GM18907 (cell line): Measurements from ENCODE around the gene TANC2.
A peak's percentile ranks its signal among the peaks of the same experiment; 100 is the strongest.
"Not testable (repeated sequence)": the region's sequence is repeated elsewhere in the genome, so short reads cannot be mapped to it uniquely, and the experiment has no call there.

Source experiments
- ATAC-seq: cut with Tn5 transposase; IDR thresholded peaks from one replicate; pipeline ENCODE4 v1.9.1; 2021; ENCODE audit warnings: mild to moderate bottlenecking, moderate library complexity; ENCODE audit not compliant: unreplicated experiment

The TANC2 gene

GRCh38 chr17:62963296-62963695 is 2.7 kb upstream of the TANC2 start:
- no peak for ATAC-seq

DNA sequence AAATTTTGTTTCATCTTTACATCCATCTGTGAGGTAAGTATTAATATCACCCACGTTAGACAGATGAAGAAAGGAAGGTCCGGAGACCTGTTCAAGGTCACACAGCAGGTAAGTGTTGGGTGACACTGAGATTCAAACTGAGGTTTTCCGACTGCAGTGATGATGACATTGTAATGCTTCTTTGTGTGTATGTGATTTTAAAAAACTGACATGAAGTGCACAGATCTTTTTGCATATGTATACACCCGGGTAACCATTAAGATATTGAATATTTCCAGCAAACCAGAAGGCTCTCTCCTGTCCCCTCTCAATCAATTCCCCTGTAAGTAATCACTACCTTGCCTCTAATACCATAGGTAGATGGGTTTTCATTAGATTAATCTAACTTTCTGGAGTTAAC is 1.5 kb upstream of the TANC2 start:
- ATAC-seq: no peak

- peak; percentile 11 for ATAC-seq
Measured at GRCh38 chr17:62965174-62965685, 805 bp upstream of the TANC2 start.

DNA sequence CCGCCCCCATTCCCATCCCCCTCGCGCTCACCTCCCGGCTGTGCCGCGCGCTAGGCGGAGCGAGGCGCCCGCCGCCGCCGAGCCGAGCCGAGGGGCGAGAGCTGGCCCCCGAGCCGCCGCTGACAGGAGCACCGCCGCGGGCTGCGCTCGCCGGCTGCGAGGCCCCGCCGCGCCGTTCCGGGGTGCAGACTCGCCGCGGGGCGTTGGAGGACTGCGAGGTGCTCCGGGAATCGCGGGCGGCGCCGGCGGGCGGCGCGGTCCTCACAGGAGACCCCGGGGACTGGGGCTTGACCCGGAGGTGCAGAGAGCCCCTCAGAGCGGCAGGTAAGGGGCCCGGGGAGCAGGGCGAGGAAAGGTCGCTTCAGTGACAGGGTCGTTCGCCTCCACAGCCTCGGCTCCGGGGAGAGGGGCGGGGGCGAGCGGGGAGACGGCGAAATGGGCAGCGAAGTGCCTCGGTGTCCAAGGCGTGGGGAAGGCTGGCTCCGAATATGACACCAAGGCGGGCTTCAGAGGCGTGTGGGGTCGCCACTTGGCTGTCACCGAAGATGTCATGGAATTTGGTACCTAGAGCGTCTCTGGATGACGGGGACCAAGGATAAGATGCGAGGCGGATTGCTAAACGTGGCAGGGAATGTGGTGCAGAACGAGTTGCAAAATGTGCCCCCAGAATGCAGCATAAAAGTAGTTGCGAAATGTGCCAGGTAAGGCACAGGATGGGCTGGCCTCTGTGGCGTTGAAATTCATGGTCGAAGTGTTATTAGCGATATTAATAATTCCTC is 580 bp downstream of the TANC2 start:
- peak; percentile 38 for ATAC-seq

DNA sequence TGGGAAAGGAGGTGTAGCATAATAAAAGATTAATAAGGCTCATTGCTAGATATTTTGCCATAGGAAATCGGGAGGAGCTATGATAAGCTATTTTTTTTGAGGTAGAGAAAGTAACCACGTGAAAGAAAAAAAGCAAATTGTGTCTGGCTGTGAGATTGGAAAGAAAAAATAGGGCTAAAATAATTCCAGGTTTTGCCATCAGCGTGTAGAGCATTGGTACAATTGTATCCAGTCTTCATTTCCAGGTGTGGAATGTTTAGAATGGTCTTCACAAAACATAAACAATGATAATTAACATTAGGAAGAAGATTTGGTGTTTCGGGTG is 1.1 kb downstream of the TANC2 start:
- no peak for ATAC-seq

DNA sequence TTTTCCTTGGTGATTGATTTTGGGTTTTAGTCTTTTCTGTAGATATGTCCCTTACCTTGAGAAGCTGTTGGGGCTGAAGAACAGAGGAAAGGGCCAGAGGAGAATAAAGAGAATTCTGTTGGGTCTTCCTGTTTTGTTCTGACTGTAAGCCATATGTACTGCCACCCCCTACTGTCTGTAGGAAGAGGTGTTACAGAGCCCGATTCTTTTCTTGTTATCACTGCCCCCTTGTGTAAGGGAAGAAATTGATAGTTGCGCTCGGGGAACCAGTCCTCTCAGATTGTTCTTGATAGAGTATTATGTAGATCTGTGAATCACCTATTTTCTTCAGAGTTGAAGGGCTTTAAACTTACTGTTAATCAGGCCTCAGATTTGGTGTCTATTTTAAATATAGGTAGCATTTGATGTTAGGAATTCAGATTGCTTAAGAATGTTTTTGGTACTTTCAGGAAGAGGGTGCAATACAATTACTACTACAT is 2.4 kb downstream of the TANC2 start:
- peak; percentile 80 for ATAC-seq

DNA sequence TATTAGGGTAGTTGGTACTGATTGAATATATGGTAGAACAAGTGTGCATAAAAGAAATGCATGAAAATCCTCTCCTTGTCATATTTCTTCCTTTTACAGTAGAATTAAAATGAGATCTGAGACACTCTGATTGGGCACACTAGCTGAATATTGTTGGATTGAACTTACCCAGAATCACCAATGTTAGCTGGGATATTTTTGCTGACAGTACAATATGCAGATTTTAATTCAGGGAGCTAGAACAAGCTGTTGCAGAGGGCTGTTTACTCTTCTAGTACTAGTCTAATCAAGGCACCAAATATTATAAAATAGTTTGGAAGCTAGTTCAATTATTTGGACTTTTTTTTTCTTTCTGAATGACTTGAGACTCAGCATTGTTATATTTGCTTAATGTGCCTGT is 4.6 kb downstream of the TANC2 start:
- no peak for ATAC-seq

DNA sequence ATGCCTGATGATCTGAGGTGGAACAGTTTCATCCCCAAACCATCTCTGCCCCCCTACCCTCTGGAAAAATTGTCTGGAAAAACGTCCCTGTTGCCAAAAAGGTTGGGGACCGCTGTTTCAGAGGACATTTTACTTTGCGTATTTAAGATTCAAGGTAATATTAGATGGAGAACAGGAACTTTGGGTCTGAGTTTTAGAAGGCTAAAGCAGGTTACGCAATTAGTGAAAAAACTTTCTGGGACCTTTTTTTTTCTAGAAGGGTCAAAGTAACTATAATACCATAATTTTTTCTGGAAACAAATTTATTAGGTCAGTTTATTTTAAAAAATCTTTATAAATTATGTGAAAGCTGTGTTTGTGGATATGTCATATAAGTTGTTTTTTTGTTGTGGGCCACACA is 5.8 kb downstream of the TANC2 start:
- no peak for ATAC-seq

DNA sequence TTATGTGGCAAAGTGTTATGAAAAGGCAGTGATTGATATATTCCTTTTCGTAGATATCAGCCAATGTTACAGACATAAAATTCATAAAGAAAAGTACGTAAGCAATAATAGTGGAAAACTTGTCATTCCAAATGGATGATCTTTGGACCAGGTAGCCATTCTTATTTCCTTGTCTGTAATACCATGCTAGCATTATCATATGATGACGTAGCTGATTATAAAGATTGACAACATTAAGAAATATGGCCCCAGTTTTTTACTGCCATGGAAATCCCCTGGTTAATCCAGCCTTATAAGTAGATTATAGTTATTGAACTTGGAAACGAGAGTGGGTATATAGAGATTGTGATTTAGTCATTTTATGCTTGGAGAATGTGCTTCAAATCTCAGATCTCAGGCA is 8.8 kb downstream of the TANC2 start:
- no peak for ATAC-seq

DNA sequence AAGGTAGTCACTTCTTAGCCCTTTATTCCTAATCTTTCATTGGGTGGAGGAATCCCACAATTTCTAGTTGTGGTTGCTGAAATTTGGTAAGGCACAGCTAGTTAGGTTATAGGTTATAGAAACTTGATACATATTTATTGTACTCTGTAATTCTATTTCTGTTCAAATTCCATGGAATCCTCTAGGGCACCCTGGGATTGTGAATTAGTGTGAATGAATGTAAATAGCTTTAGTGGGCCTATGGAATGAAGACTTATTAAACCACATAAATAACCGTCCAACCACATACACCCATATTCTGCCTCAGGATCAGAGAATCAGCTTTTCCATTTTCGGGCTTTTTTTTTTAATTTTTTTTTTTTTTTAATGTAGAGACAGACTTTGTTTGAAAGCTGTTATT is 9.2 kb downstream of the TANC2 start:
- no peak for ATAC-seq

DNA sequence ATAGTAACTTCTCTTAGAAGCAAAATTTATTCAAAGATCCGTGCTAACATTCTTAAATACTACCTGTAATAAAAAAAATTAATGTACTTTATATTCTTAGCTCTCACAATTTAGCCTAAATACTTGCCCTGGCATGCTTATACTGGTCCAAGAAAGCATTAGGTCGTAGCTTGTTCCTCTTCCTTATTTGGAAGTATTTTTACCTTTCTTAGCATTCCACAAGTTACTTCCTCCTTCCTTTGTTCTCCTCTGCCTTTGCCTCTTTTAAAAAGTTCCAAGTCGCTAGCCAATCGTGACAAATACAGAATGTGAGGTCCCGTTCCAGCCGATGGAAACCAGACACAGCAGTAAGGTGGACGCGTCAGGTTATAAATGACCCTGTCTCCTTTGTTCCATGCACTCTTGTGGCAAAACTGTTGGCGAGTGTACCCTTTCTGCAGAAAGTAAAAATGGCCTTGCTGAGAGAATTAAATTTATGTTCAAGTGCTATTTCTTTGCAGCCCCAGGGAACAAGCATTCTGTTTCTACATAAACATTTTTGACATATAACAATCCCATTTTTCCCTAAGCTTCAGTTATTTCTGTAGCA is 10.7 kb downstream of the TANC2 start:
- not testable (repeated sequence) for ATAC-seq

- ATAC-seq: no peak
Measured at GRCh38 chr17:62980842-62981241, 14.8 kb downstream of the TANC2 start.

- no peak for ATAC-seq
Measured at GRCh38 chr17:62981933-62982332, 15.9 kb downstream of the TANC2 start.

DNA sequence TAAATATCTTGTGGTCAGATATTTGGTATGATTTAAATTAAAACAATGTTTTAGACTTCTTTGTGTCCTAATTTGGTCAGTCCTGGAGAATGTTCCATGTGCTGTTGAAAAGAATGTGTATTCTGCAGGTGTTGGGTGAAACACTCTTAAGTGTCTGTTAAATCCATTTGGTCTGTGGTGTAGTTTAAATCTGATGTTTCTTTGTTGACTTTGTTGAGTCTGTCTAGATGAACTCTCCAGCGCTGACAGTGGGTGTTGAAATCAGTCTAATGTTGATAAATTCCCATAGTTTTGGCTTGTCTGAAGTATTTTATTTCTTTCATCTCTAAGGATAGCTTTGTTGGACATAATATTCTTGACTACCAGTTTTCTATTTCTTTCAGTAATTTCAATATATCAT is 18.8 kb downstream of the TANC2 start:
- ATAC-seq: no peak

DNA sequence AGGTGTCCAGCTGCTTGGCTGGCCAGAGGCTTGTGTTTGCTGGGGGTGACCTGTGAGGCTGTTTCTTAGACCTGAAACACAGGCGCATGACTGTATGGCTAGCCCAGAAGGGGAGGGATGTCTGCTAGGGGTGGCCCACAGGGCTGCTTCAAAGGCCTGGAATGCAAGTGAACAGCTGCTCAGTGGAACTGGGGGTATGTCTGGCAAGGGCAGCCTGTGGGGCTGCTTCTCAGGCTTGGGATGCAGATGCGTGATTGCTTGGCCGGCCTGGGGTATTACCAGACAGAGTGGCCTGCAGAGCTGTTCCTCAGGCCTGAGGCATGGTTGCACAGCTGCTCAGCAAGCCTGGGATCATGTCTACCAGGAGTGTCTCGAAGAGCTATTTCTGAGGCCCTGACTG is 20.5 kb downstream of the TANC2 start:
- ATAC-seq: no peak

DNA sequence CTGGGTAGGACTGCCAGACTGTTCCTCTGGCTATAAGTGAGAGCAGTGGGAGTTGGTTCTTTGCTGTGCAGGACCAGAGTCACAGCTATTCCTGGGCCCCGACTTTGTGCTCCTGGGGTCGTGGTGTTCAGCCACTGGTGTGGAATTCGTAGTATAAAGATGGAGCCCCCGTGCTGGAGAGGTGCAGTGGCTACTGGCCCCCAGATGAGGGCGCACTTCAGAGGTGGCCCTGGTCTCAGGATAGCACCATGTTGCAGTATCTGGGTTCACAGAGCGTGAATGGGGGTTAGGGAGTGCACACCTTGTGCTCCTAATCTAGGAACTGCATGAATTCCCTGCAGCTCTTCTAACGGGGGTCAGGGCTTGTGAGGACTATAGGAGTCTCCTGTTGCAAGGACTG is 21.1 kb downstream of the TANC2 start:
- no peak for ATAC-seq

GRCh38 chr17:62989501-62989900 is 23.5 kb downstream of the TANC2 start:
- ATAC-seq: no peak

GRCh38 chr17:62994931-62995330 is 28.9 kb downstream of the TANC2 start:
- ATAC-seq: no peak

DNA sequence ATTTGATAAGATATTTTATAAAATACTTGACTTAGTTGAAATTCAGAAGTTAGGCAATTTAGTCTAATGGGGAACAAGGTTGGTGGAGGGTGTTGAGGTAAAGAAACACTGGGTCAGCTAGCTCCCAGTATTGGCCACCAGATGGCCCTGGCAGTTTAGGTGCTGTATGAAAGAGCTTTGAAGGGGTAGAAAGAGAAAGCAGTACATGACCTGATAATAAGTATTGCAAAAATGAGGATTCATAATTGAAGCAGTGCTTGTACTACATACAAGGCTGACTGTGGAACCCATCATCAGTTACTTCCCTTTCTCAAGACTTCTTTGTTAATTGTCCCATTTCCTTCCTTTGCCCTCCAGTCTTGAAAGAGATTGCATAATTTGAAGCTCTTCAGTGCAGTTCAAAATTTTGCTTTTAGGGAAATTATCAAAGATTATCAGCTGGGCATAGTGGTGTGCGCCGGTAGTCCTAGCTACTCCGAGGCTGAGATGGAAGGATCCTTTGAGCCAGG is 29.4 kb downstream of the TANC2 start:
- ATAC-seq: no peak

DNA sequence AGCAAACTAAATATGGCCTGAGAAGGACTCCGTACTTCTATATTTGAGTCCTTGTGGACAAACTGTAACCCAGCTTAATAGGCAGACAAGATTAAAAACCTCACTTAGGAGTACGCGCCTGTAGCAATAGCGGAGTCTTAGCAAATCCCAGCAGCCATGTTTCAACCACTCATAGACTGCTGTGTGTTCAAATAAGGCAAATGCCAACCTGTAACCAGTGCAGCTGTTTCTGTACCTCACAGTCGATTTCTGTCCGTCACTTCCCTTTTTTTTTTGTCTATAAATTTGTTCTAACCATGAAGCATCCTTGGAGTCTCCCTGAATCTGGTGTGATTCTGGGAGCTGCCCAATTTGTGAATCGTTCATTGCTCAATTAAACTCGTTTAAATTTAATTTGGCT is 30.2 kb downstream of the TANC2 start:
- no peak for ATAC-seq

- no peak for ATAC-seq
Measured at GRCh38 chr17:62998166-62998565, 32.1 kb downstream of the TANC2 start.

DNA sequence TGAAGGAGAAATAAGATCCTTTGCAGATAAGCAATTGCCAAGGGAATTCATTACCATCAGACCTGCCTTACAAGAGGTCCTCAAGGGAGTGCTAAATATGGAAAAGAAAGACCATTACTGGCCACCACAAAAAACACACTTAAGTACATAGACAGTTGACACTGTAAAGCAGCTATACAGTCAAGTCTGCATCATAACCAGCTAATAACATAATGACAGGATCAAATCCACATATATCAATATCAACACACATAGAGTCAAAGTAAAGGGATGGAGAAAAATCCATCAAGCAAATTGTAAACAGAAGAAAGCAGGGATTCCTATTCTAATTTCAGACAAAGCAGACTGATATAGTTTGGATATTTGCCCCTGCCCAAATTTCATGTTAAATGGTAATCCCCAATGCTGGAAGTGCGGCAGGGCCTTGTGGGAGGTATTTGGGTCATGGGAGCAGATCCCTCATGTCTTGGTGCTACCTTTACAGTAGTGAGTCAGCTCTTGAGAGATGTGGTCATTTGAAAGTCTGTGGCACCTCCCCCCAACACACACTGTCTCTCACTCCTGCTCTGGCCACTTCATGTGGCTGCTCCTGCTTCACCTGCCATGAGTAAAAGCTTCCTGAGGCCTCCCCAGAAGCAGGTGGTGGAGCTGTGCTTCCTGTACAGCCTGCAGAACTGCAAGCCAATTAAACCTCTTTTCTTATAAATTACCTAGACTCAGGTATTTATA is 32.8 kb downstream of the TANC2 start:
- ATAC-seq: no peak
